Lower lobe of right lung (tissue), 2 donors: ENCODE measurements around the gene MSL2. TPM values are rescaled to one million over a fixed set of nuclear protein-coding genes. Genes with fewer than 3 reads are reported as not detected.
"Not testable (repeated sequence)": the region's sequence is repeated elsewhere in the genome, so short reads cannot be mapped to it uniquely, and the experiment has no call there.

ENCODE experiments used
- ATAC-seq, 2 donors: fragments of 200-7000 bp; cut with Tn5 transposase; one replicate each; pipeline ENCODE4 v1.9.1; 2020 to 2022; ENCODE audit warnings: mild to moderate bottlenecking in 2 of 2, moderate library complexity in 2 of 2
- DNase-seq: peaks from one replicate; pipeline ENCODE4 v3.0.0-alpha.2; 2020
- H3K27ac ChIP-seq: fragments of 200-600 bp; one replicate; pipeline ENCODE4 v1.8.0; 2022
- H3K27me3 ChIP-seq: fragments of 200-600 bp; one replicate; pipeline ENCODE4 v1.8.0; 2022; ENCODE audit warnings: low read depth
- H3K36me3 ChIP-seq: fragments of 200-600 bp; one replicate; pipeline ENCODE4 v1.8.0; 2022; ENCODE audit warnings: mild to moderate bottlenecking
- H3K4me1 ChIP-seq: fragments of 200-600 bp; one replicate; pipeline ENCODE4 v1.8.0; 2022
- H3K4me3 ChIP-seq: fragments of 200-600 bp; one replicate; pipeline ENCODE4 v1.8.0; 2022; ENCODE audit warnings: mild to moderate bottlenecking
- H3K9me3 ChIP-seq: fragments of 200-600 bp; one replicate; pipeline ENCODE4 v1.8.0; 2022
- CTCF ChIP-seq: fragments of 200-600 bp; IDR thresholded peaks from one replicate; pipeline ENCODE4 v1.8.0; 2022; ENCODE audit warnings: antibody characterized with exemption, mild to moderate bottlenecking
- intact Hi-C: fragments of 100-400 bp; cut with DNase I; formaldehyde crosslinking; loops from one replicate; pipeline ENCODE4 v1.11.0; 2022
- total RNA-seq: library from RNA; stranded (reverse); fragmentation: NEBNext Ultra II Directional; extraction: Animal tissue kit (Norgen Biotek cat#: 25700); gene quantifications from one replicate; pipeline ENCODE4 v1.2.1, GENCODE V29; 2021
- donor health status: DM: no; HTN: yes; CAD: no; lungs with severe emphysema.

MSL2 gene
- total RNA-seq, 1 donor from 2014 or later: 36.9 TPM

- H3K27ac ChIP-seq: no peak overlapping the region
- no peaks in the 10 kb centered on the region for H3K36me3 ChIP-seq
- no peak for ATAC-seq
- H3K4me3 ChIP-seq: no peak overlapping the region
- H3K27me3 ChIP-seq: no peaks in the 10 kb centered on the region
- no peaks in the 10 kb centered on the region for H3K9me3 ChIP-seq
- no peak for DNase-seq
- no peak for TF ChIP-seq CTCF
- H3K4me1 ChIP-seq: peaks cover 83% of the 10 kb centered on the region
- intact Hi-C loops: no loop called here
These were observed 18.3 kb downstream of the MSL2 start for GRCh38 chr3:136177876-136178275.

GRCh38 chr3:136173939-136174490, 22.1 kb downstream of the MSL2 start:
- Histone ChIP-seq H3K9me3 (no peaks in the 10 kb centered on the region), H3K4me1 (peaks cover 69% of the 10 kb centered on the region), H3K27ac (no peak overlapping the region), H3K36me3 (no peaks in the 10 kb centered on the region), H3K27me3 (no peaks in the 10 kb centered on the region), H3K4me3 (no peak overlapping the region)
- ATAC-seq (no peak), DNase-seq (no peak)
- no peak for TF ChIP-seq CTCF
- intact Hi-C loops: no loop called here

- intact Hi-C loops: no loop called here
These were observed 25.0 kb downstream of the MSL2 start for GRCh38 chr3:136171097-136171542.

GRCh38 chr3:136168236-136168635, 27.9 kb downstream of the MSL2 start:
- H3K27ac ChIP-seq, H3K4me3 ChIP-seq, DNase-seq, H3K27me3 ChIP-seq, H3K36me3 ChIP-seq, ATAC-seq, intact Hi-C loops, H3K9me3 ChIP-seq: not testable (repeated sequence)
- peaks cover 51% of the 10 kb centered on the region for H3K4me1 ChIP-seq

More at GRCh38 chr3:136171097-136171542, 25.0 kb downstream of the MSL2 start:
- no peak for DNase-seq
- H3K4me3 ChIP-seq: no peak overlapping the region
- no peaks in the 10 kb centered on the region for H3K27me3 ChIP-seq
- ATAC-seq: peak in 1 of 2 donors; percentile 26
- TF ChIP-seq CTCF: no peak
- no peaks in the 10 kb centered on the region for H3K9me3 ChIP-seq
- no peak overlapping the region for H3K27ac ChIP-seq
- no peaks in the 10 kb centered on the region for H3K36me3 ChIP-seq
- H3K4me1 ChIP-seq: peaks cover 52% of the 10 kb centered on the region

GRCh38 chr3:136166507-136166906, 29.6 kb downstream of the MSL2 start:
- TF ChIP-seq CTCF: no peak
- H3K4me3 ChIP-seq: no peak overlapping the region
- H3K27me3 ChIP-seq: no peaks in the 10 kb centered on the region
- DNase-seq (no peak), ATAC-seq (no peak)
- H3K36me3 ChIP-seq: no peaks in the 10 kb centered on the region
- peaks cover 48% of the 10 kb centered on the region for H3K4me1 ChIP-seq
- no peak overlapping the region for H3K27ac ChIP-seq
- intact Hi-C loops: no loop called here
- no peaks in the 10 kb centered on the region for H3K9me3 ChIP-seq

- peaks cover 41% of the 10 kb centered on the region for H3K4me1 ChIP-seq
- H3K27ac ChIP-seq, DNase-seq, H3K27me3 ChIP-seq, H3K4me3 ChIP-seq, intact Hi-C loops, H3K9me3 ChIP-seq, H3K36me3 ChIP-seq, ATAC-seq: not testable (repeated sequence)
These were observed 32.5 kb downstream of the MSL2 start for GRCh38 chr3:136163607-136164006.
